A549 treated with CORT108297 at 1 μM for 4 hours (cell line): ENCODE data around the gene ATP5MC2. TPM values are rescaled to one million over a fixed set of nuclear protein-coding genes. Genes with fewer than 3 reads are reported as not detected.

Experiments
- total RNA-seq: library from RNA; stranded (reverse); fragments of 200-300 nt; extraction: Qiagen RNA extraction; gene quantifications from 5 replicates; pipeline ENCODE4 v1.2.3, GENCODE V29; 2022

Gene ATP5MC2
- total RNA-seq, result 597 to 726 TPM (median 680 TPM) in 5 replicates

DNA sequence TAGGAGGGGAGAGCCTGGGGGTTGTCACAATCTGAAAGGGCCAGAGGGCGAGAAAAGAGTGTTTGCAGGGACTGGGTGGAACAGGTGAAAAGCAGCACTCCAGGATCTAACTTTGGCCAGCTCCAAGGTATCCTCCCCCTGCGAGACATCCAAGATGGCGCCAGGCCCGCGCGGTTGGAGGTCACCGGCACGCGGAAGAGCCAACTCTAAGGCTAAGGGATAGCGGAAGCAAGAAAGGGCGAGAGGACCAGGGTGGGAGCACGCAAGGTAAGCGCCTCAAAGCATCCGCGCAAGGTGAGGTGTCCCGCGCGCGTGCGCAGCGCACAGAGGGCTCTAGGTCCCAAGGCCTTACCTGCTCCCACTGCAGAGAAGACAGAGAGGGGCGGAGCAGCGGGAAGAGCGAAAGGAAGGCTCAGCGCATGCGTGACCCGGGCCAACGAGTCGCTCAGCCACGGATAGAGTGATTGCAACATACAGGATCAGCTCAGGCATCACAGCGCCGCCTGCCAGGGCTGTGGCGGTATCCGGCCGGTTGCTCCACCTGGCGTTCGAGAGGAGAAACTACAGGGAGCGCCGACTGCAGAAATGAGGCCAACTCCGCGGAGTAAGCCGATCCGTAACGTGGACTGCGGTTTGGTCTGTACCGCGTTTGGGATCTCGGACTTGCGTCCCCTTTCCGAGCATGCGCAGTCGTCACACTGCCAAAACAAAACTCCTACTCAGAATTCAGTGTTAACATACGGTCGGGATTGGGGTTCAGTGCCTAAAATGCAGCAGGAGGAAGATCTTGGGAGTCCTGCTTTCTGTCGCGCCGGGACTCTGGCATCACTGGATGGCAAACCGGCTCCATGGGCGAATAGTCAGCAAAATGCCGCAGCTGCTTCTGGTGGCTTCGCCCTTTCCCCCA lies at the start of gene ATP5MC2:
Gene ATP5MC2 (minus strand): TSS at position 383 of the 907 bp plus-strand sequence. CDS start 3,469 bp downstream, outside the sequence.

DNA sequence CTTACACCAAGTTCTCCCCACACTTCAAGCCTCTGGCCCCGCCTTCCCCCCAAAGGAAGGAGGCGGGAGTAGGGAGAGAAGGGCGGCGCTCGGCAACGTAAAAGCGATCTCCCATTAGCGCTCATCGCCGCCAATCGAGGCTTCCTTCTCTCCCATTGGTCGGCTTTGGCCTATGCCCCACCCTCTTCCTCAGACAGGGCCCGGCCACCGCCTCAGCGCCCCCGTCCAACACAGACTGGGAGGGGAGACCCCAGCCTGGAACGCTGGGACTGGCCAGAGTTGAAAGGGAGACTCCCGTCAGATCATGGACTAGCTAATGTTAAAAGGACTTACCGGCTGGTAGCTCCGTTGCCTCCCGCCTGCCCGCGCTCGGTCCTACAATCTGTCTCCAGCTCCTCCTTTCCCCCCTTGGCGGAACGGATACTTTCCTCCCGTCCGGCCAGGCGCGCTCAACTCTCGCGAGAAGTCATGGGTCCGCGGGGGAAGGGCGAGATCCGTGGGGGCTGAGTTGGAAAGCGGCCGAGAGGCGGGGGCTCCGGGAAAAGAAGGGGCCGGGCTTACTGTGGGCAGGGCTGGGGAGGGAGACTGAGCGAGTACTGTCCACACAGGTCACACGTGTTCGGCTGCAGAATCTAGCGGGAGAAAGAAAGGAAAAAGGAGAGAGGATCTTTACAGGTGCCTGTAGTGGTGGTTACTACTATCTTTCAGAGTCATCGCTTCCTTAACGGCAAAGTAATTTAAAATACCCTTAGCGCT lies 49.8 kb downstream of the ATP5MC2 start, which contains the start of gene ATF7:
Gene ATF7 (minus strand): TSS at position 437 of the 756 bp plus-strand sequence. CDS start 25,382 bp downstream, outside the sequence.

Other genes starting within 250 kb of the ATP5MC2 start
- 307 to 394 TPM (median 366 TPM) in 5 replicates for gene PRR13, start 234.3 kb downstream of the ATP5MC2 start, total RNA-seq
- gene PCBP2, start 224.0 kb downstream of the ATP5MC2 start, total RNA-seq, result 625 to 659 TPM (median 634 TPM) in 5 replicates
- gene MAP3K12, start 176.6 kb downstream of the ATP5MC2 start, total RNA-seq, result 10.1 to 18.8 TPM (median 17.3 TPM) in 5 replicates
- 40.6 to 62.1 TPM (median 60.8 TPM) in 5 replicates for gene TARBP2, start 174.8 kb downstream of the ATP5MC2 start, total RNA-seq
- gene NPFF, start 168.6 kb downstream of the ATP5MC2 start, total RNA-seq, result not detected in 5 replicates
- gene ATF7, start 49.7 kb downstream of the ATP5MC2 start, total RNA-seq, result 16.3 to 18.9 TPM (median 17.7 TPM) in 5 replicates
- gene CALCOCO1, start 51.4 kb upstream of the ATP5MC2 start, total RNA-seq, result 17.3 to 24.8 TPM (median 21.1 TPM) in 5 replicates
- not detected in 5 replicates for gene CISTR, start 75.9 kb upstream of the ATP5MC2 start, total RNA-seq